Germinal center (tissue), 1 donor: ENCODE measurements around the gene FANCB.

Experiments
- DNase-seq: peaks from one replicate; pipeline ENCODE4 v3.0.0; 2012; ENCODE audit warnings: mixed read lengths, low spot score

FANCB gene

GRCh38 chrX:14872851-14873675 lies at the start of gene FANCB, which contains the start of gene MOSPD2:
TSS of gene FANCB (minus strand) at chrX:14873069. CDS start at chrX:14865510, 7,559 bp downstream.
TSS of gene MOSPD2 (plus strand) at chrX:14873421. CDS start at chrX:14873529, 108 bp downstream.
- DNase-seq = peak; percentile 93

GRCh38 chrX:14922437-14922836 lies 49.6 kb upstream of the FANCB start:
- DNase-seq = no peak

- DNase-seq = no peak
These were observed 47.3 kb upstream of the FANCB start for GRCh38 chrX:14920196-14920595.

GRCh38 chrX:14919407-14919806 lies 46.5 kb upstream of the FANCB start:
- DNase-seq = no peak

- no peak for DNase-seq
These were observed 43.3 kb upstream of the FANCB start for GRCh38 chrX:14916017-14916674.

GRCh38 chrX:14915596-14915995 lies 42.7 kb upstream of the FANCB start:
- DNase-seq = no peak

GRCh38 chrX:14913241-14913640 lies 40.4 kb upstream of the FANCB start:
- DNase-seq = no peak

GRCh38 chrX:14903891-14904290 lies 31.0 kb upstream of the FANCB start:
- DNase-seq = no peak

- DNase-seq = no peak
These were observed 29.7 kb upstream of the FANCB start for GRCh38 chrX:14902537-14902936.

GRCh38 chrX:14899607-14900006 lies 26.7 kb upstream of the FANCB start:
- no peak for DNase-seq

GRCh38 chrX:14897042-14897441 lies 24.2 kb upstream of the FANCB start:
- no peak for DNase-seq

GRCh38 chrX:14896273-14896672 lies 23.4 kb upstream of the FANCB start:
- no peak for DNase-seq

- no peak for DNase-seq
These were observed 13.4 kb upstream of the FANCB start for GRCh38 chrX:14886252-14886651.

GRCh38 chrX:14884714-14885113 lies 11.8 kb upstream of the FANCB start:
- DNase-seq = no peak

- no peak for DNase-seq
These were observed 11.0 kb upstream of the FANCB start for GRCh38 chrX:14883826-14884225.

GRCh38 chrX:14875624-14876023 lies 2.8 kb upstream of the FANCB start:
- DNase-seq = no peak

- DNase-seq = no peak
These were observed 794 bp upstream of the FANCB start for GRCh38 chrX:14873676-14874049.

GRCh38 chrX:14872355-14872754 lies 514 bp downstream of the FANCB start:
- DNase-seq = no peak

- no peak for DNase-seq
These were observed 1.1 kb downstream of the FANCB start for GRCh38 chrX:14871767-14872166.

- DNase-seq = no peak
These were observed 7.7 kb downstream of the FANCB start for GRCh38 chrX:14865201-14865600.

- no peak for DNase-seq
These were observed 8.2 kb downstream of the FANCB start for GRCh38 chrX:14864631-14865030.

GRCh38 chrX:14851526-14851925 lies 21.3 kb downstream of the FANCB start:
- DNase-seq = no peak

- no peak for DNase-seq
These were observed 29.2 kb downstream of the FANCB start for GRCh38 chrX:14843666-14844065.

GRCh38 chrX:14837155-14837554 lies 35.7 kb downstream of the FANCB start:
- DNase-seq = no peak
